Measurements from ENCODE around the gene GGT1.
"Not testable (repeated sequence)": the region's sequence is repeated elsewhere in the genome, so short reads cannot be mapped to it uniquely, and the experiment has no call there.

The GGT1 gene

DNA sequence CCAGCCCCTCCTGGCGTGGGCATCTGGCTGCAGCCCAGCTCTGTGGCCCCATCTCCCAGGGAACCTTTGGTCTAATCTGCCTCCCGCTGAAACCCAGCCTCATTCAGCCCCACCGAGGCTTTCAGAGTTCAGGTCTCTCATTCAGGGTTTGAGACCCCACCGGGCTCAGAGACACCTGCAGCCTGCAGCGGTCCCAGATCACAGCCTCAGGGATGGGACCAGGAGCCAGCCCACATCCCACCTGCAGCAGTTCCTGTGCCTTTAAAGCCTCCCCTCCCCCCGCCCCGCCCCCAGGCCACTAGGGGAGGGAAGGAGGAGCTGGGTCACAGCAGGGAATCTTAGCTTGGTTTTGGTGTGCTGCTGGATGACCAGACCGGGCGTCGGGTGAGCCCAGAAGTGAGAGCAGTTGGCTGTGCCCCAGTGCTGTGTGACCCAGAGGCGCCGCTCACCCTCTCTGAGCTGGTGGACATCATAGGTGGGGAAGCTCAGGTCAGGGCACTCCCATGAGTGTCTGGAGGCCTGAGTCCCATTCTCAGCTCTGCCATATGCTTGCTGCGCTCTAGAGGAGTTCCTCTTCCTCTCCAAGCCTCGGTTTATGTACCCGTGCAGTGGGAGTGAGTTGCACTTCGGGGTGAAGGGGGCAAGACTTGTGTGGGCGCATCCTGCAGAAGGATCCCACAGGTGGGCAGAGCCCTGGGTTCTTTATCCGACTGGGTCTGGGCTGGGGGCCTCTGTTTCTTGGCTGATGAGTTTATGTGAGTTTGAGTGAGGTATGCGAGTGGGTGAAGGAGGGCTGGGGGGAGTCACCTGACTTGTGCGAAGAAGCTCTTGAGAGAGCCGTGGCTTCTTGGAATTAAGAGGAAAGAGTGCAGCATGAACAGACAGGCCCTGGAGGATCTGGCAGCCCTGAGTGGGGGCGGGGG, at the start of gene GGT1:
GGT1 (plus strand) TSS at position 347 of the 923 bp plus-strand sequence. CDS start 7,889 bp downstream, outside the sequence.
- DNase-seq, result not testable (repeated sequence)

DNA sequence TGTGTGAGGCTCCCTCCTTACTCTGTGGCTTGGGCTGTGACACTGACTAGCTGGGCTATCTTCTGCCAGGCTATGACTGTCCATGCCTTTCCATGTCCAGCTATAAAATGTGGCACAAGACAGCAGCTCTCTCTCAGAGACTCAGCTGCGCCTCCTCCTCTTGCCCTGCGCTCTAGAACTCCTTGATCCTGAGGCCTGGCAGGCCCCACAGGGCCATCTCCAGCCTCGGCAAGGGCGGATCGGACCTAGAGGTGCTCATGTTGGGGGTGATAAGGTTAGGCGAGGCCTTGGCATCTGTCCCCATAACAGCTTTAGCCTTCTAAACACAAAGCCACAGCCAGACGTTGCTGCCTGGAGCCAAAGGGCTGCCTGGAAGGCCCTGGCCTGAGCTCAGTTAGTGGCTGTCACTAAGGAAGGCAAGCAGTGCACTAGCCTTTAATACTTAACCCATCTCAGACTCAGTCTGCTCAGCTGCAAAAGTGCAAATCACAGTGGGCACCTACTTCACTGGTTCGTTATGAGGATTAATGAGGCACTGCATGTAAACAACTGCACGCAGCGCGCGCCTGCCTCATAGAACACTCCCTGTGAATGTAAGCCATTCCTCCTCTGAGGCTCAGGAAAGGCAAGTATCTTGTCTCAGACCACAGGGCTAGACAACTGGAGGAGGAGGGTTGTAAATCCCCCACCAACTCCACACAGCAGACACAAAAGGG, 49.2 kb upstream of the GGT1 start:
- DNase-seq, result no peak

DNA sequence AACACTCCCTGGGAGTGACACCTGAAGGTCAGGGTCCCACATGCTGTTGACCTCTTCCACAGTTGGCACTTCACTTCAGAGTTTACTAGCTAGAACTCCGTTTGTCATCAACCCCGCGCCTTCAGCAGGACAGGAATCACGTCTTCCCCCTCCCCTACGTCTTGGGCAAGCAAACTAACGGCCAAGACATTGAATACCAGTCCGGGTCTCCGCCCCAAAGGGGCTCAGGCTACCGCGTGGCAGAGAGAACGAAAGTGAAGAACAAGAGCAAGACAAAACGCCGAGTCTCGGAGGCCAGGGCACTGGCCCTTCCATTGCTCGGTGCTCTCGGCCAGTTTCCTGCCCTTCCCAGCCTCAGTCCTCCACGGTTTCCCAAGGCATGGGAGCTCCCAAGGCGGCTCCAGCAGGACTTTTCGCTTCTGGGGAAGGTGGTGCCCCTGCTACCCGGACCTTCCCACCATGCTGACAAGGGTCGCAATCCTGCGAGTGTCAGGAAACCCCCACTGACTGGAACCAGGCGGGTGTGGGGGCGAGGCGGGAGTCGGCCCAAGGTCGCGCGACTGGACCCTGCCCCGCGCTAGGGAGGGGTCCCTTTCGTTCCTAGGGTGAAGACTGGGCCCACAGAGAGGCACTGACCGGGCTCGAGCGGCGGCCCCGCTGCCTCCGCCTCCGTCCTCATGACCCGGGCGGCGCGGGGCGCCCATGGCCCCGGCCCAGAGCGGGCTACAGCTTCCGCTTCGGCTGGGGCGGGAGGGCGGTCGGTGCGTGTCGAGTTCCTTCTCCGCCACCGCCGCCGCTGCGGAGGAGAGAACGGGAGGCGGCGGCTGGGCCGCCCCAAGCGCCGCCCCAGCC, 48.5 kb upstream of the GGT1 start, which contains the start of gene GUCD1:
GUCD1 (minus strand) TSS at position 826 of the 852 bp plus-strand sequence; CDS start at position 679, 147 bp downstream.
- DNase-seq, result no peak

DNA sequence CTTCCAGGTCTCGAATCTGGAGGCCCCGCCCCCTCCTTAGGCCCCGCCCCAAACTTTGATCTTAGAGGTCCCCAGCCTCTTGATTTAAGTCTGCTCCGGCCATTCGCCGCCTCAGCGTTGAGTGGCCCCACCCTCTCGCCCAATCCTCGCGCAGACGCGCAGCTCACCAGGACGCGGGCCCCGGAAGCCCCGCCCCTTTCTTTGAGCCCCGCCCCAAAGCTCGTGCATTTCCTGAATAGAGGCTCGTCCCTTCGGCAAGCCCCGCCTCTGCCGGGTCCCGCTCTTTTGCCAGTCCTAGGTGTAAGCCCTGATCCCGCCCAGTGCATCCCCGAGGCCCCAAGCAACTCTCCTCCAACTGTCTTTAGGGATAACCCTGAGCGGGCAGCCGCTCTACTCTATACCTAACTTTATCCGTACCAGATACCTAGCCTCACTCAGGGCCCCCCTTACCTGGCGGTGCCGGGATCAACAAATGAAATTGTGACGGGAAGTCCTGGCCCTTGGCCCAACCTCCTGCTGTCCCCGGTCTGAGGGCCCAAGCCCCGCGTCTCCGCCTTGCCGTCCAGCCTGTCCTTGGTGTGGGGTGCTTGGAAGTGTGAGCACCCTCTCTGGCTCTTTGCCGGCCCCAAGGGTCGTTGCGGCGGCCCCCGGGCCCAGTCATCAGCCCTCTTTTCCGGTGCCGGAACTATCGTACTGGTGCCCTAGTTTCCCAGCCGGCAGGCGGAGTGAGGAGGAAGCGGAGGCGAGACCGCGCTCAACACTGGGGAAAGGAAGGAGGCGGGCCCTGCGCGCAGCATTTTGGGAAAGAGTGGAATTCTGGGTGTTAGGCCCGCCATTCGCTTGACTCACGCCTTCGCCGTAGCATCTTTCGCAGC, 47.6 kb upstream of the GGT1 start, which contains the start of gene SNRPD3:
SNRPD3 (plus strand) TSS at position 835 of the 875 bp plus-strand sequence. CDS start 1,676 bp downstream, outside the sequence.
- DNase-seq, result peak; percentile 94

DNA sequence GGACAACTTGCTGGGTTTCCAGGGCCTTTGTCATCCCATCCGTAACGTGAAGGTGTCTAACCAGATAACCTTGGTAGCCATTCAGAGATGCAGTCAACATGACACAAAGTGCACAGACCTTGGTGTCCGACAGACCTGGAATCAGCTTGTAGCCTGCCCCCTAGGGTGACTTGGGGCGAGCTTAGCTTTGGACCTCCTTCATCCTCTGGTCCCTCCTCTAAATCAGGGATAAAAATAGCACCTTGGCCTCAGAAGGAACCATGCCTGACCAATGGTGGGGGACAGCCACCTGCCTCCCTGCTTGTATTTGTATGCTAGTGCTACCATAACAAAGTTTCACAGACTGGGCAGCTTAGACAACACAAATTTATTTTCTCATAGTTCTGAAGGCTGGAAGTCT, 43.5 kb upstream of the GGT1 start:
- no peak for DNase-seq

DNA sequence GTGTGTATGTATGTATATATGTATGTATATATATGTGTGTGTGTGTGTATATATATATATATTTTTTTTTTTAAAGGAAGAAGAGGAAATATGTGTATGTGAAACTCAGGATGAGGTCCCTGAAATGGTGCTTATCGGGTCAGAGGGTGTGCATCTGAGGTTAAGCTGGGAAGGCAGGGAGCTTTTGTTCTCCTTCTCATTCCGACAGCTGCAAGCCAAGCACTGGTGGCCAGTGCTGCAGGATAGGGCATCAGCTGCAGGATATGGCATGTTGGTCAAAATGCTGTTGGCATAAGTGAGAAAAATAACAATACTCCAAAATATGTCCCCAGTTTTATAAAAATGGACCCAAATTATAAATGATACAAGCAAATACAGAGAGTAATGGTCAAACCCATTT, 39.7 kb upstream of the GGT1 start:
- no peak for DNase-seq

DNA sequence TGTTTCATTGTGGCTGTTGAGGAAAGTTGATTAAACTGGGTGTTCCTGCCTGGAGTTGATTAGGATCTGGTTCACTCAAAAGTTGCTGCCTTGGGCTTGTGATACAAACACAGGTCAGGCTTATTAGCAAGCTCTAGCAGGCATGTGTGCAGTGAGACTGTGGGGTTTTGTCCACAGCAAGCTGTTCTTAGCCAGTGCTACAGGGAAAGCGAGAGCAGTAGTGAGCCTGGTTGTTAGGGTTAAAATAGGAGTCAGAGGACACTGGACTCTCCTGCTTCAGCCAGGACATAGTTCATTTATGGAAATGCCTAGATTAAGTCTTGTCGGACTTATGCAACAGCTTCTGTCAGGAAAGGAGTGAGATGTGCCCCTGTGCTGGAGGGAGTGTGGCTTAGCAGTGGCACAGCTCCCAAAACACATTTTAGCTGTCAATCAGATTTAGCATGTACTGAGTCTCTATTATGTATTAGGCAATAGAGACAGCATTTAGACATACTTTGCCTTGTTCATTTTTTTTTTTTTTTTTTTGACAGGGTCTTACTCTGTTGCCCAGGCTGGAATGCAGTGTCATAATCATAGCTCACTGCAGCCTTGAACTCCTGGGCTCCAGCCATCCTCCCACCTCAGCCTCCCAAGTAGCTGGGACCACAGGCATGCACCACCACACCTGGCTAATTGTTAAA, 38.5 kb upstream of the GGT1 start:
- no peak for DNase-seq

DNA sequence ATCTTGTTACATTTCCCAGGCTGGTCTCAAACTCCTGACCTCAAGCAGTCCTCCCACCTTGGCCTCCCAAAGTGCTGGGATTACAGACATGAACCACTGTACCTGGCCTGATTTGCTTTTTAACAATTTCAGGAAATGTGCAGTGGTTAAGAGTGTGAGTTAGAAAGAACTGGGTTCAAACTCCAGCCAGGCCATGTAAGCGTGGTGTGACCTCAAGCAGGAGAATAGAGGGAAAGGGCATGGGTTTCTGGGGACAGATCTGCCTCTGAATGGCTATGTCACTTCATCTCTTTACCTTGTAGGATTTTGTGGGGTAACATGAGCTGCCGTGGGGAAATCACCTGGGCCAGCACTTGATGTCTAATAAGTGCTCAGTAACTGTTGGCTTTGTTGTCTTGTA, 37.9 kb upstream of the GGT1 start:
- DNase-seq, result no peak

DNA sequence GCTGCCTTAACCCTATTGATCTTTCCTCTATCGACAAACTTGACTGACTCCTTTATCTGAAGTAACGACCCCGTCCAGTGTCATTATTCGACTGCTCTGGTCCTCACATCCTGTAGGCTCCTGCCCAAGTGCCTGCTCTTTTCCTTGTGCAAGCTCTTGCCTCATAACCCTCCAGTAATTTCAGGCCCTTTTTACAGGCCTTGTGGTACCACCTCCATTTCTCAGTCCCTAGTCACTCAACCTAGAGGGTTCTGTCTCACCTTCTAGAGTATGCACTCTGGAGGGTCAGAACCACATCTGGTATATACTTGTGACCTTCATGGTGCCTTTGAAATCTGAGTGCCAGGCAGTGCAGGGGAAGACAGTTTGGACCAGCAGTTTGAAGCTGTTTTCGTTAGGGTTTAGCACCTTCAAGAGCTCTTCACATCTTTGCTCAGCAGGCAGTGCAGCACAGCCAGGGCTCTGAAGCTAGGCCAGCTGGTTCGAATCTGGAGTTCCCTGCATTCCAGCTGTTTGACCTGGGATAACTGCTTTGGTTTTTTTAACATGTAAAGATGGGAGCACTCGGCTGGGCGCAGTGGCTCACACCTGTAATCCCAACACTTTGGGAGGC, 36.0 kb upstream of the GGT1 start:
- DNase-seq, result no peak

DNA sequence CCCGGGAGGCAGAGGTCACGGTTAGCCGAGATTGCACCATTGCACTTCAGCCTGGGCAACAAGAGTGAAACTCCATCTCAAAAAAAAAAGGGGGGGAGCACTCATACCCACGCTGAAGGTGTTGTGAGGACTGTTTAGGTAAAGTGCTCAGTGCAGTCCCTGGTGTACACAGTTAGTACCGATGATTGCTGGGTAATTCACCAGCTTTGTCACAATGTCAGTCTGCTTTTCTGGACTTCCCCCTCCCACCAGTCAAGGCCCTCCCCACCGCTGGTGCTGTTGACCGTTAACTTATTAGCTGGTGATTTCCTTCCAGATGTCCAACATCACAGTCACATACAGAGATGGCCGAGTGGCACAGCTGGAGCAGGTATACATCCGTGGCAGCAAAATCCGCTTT, 35.3 kb upstream of the GGT1 start:
- no peak for DNase-seq

DNA sequence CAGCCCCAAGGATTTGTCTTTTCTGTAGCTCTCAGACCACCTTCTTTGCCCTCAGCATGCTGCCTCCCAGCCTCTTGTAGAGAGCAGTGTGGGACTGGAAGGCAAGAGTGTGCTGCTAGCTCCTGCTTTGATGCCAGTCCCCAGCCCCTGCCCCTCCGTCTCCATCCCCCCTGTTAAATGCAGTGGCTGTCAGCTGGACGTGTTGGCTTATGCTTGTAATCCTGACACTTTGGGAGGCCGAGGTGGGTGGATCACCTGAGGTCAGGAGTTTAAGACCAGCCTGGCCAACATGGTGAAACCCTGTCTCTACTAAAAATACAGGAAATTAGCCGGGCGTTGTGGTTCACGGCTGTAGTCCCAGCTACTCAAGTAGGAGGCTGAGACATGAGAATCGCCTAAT, 31.7 kb upstream of the GGT1 start:
- no peak for DNase-seq

DNA sequence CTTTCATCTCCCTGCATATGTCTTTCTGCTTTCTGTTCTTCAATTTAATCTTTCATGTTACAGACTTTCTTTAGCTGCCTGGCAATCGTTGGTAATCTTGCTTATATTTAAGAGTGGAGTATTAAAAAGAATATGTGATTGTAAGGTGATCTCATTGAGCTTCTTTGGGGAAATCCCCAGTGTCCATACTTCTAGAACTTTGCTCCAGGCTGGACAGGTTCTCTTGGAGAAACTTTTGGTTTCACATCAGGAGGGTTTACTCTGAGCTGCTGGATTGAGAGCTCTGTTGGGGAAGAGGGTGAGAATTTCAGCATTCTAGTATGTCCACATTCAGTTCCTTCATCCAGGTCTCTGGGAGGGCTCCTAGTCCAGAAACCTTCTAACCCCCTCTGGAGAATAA, 26.2 kb upstream of the GGT1 start:
- no peak for DNase-seq

DNA sequence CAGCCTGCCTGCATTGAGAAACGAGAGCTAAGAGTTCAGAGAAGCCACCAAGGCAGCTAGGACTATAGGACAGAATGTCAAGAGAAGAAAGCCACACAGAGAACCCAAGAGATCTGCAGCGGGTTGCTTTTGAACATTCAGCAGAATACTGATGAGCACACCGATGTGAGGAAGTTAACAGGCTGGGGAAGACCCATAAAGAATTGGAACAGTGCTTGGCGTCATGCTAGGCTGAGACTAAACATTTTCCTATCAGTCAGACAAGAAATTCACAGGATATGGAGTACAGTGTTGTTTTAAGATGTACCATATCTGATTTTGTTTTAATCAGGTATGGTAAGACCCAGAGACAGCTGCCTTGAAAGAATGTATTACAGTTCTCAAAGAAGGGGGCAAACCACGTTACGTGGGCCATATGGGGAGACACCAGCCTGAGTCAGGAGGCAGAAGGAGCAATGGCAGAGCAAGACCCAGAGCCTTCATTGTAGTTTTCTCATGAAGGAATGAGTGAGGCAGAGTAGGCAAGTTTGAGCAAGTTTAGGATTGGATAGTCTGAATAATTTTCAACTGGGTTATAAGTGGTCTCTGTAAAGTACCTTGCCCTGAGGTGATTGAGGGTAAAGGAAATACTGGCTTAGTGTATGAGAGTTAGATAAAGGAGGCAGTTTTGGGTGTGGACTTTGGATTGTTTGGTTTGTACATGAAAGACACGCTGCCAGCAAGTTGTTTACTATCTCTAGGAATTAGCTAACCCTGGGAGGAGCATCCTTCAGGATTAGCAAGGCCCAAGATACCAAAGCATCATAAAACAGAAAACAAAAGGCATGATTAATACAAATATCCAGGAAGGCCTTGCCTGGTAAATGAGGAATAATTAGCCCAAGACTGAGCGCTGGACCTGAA, 24.4 kb upstream of the GGT1 start:
- DNase-seq, result no peak

DNA sequence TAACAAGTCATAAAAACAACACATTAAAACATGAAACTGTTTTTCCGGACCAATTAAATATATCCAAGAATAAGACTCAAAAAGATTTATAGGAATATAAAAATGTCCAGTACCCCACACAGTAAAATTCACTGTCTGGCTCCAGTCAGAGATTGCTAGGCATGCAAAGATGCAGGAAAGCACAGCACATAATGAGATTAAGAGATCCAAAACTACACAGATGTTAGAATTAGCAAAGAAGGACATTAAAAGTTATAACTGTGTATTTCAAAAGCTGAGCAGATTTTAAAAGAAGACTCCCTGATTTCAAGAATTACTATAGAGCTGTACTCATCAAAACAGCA, 23.8 kb upstream of the GGT1 start:
- DNase-seq, result no peak

DNA sequence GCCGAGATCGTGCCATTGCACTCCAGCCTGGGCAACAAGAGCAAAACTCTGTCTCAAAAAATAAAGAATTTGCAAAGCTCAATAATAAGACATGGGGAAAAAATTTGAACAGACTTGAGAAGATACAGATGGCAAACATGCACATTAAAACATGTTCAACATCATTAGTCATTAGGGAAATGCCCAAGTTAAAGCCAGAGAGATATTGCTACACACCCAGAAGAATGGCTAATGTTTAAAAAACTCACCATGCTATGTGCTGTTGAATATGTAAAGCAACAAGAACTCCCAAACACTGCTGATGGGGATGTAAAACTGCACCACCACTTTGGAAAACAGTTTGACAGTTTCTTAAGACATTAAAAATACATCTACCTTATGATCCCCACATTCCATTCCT, 22.7 kb upstream of the GGT1 start:
- DNase-seq, result no peak

DNA sequence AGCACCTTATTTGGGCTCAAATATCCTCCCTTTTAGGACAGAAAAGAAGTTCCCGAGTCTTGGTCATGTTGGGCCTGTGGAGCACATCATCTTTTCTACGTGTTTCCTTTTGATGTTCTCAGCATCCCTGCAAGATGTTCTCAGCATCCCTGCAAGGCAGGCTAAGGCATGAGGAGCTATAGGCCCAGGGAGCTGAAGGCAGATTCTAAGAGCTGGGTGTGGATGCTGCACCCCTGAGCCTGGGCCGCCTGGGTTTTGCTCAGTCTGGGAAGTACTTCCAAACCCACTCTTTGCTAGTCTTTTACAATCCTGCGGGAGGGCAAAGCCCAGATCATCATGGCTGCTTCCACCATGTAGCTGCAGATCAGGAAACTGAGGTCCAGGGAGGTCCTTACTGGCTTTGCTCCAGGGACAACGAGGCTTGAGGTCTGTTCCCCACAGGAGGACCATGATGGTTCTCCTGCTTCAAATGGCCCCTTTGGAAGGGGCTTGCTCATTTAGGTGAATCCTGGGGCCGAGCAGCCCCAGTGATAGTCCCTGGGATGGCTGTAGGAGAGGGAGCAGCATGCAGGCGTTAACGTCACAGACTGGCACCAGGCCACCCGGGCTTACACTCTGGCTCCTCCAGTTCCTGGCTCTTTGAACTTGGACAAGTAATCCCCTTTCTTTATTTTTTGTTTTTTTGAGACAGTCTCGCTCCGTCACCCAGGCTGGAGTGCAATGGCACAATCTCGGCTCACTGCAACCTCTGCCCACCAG, 20.8 kb upstream of the GGT1 start:
- DNase-seq, result no peak

DNA sequence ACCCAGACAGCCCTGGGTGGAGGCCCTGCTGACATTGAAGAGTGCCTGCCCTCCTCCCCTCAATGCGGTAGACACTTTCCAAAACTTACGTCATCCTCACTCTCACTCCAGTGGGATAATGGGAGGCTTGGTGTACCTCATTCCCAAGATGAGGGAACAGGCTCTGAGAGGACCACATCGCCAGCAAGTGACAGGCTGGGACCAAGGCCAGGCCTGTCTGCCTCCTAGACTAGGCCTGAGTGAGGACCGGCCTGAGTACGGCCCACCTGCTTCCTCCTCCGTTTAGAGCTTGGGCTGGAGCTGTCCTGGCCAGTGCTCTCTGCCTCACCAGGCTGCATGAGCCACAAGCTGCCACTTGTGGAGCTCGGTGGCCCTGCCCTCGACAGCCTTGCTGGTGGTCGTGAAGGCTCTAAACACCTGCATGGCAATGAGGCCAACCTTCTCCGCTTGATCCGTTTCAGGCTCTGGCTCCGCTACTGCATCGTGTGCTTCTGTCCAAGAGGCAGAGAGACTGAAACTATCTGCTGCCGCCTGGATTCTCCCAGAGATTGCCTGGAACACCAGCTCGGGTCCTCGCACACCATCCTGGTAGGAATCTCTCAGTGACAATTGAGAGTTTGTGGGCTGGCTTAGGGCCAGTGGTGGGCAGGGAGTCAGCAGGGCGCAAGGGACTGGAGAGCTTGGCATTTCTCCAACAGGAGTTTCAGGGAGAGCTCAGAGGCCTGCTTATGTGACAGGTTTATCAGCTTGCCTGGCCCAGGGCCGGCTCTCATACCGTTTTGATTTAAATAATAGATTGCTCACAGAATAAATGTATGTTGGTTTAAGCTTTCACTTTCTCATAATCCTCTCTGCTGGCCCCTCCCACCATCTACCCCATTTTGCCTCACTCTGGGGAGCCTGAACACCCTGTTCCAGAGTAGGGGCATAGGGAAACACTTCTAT, 19.5 kb upstream of the GGT1 start:
- no peak for DNase-seq
